C4-2B (cell line): ENCODE measurements around the gene ANKRD44.

ENCODE experiments used
- ZFX ChIP-seq: fragments of 450-650 bp; IDR thresholded peaks from 2 replicates; pipeline ENCODE4 v1.6.1; 2017
- TF ChIP-seq, protein P1 (sequence below): fragments of 450-650 bp; conservative IDR thresholded peaks from 2 replicates; pipeline ENCODE4 v1.5.1; 2017; ENCODE audit warnings: mild to moderate bottlenecking

DNA sequence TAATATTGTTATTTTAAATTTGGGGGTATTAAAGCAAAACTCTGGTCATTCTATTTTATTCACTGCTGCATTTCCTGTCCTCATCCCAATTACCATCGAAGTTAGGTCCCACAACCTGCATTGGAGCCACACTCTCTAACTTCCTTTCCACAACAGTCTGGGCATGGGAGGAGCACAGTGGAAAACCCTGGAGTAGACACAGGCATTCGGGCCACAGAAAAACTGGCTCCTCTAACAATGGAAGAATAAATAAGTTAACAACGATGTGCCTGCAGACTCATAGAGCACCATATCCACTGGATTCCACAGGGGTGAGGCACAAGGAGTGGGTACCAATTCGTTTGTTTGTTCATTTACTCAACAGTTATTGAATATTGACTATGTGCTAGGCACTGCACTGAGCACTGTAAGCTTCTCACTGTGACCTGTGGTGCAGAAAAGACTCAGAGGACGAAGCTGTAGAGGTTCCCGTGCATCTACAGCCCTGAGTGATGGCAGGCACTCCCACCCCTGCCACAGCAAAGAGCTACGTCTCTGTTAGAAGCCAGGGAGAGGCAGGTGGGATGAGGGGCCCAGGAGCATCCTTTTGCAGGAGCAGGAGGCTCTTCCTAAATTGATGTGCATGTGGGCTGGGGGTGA, 229.9 kb downstream of the ANKRD44 start:
- TF ChIP-seq, protein P1, sequence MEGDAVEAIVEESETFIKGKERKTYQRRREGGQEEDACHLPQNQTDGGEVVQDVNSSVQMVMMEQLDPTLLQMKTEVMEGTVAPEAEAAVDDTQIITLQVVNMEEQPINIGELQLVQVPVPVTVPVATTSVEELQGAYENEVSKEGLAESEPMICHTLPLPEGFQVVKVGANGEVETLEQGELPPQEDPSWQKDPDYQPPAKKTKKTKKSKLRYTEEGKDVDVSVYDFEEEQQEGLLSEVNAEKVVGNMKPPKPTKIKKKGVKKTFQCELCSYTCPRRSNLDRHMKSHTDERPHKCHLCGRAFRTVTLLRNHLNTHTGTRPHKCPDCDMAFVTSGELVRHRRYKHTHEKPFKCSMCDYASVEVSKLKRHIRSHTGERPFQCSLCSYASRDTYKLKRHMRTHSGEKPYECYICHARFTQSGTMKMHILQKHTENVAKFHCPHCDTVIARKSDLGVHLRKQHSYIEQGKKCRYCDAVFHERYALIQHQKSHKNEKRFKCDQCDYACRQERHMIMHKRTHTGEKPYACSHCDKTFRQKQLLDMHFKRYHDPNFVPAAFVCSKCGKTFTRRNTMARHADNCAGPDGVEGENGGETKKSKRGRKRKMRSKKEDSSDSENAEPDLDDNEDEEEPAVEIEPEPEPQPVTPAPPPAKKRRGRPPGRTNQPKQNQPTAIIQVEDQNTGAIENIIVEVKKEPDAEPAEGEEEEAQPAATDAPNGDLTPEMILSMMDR, result no peak
- TF ChIP-seq ZFX, result no peak
